HepG2 (cell line): ENCODE results near the gene CDK15.

Experiments
- EHMT2 ChIP-seq: fragments of 200-600 bp; sonication (generic); IDR thresholded peaks from 2 replicates; pipeline ENCODE4 v1.7.0; 2017; ENCODE audit warnings: antibody characterized with exemption, low read depth, low read length, borderline replicate concordance
- IKZF1 ChIP-seq: fragments of 450-650 bp; IDR thresholded peaks from 2 replicates; pipeline ENCODE4 v1.7.1; 2016
- NFYB ChIP-seq: sonication (generic); formaldehyde crosslinking; IDR thresholded peaks from 2 replicates; pipeline ENCODE4 v1.4.0; 2020; ENCODE audit warnings: missing genetic modification reagents
- ZKSCAN1 ChIP-seq: fragments of 150-350 bp; IDR thresholded peaks from 2 replicates; pipeline ENCODE4 v1.6.1; 2014; ENCODE audit warnings: low read length
- ZZZ3 ChIP-seq: sonication (generic); formaldehyde crosslinking; IDR thresholded peaks from 2 replicates; pipeline ENCODE4 v1.4.0; 2020; ENCODE audit warnings: missing genetic modification reagents, mild to moderate bottlenecking, borderline replicate concordance
- TF ChIP-seq, protein P1 (sequence below): sonication (generic); formaldehyde crosslinking; IDR thresholded peaks from 2 replicates; pipeline ENCODE4 v1.4.0; 2020; ENCODE audit warnings: mild to moderate bottlenecking, missing genetic modification reagents
- TF ChIP-seq, protein P2 (sequence below): sonication (generic); formaldehyde crosslinking; IDR thresholded peaks from 2 replicates; pipeline ENCODE4 v1.9.0; 2021; ENCODE audit warnings: missing genetic modification reagents, borderline replicate concordance

GRCh38 chr2:201793631-201794030 is 12.7 kb upstream of the CDK15 start:
- TF ChIP-seq ZKSCAN1 (no peak), IKZF1 (no peak), EHMT2 (no peak), NFYB (CRISPR knock-in tag) (no peak), ZZZ3 (CRISPR knock-in tag) (no peak)
- TF ChIP-seq, protein P1, sequence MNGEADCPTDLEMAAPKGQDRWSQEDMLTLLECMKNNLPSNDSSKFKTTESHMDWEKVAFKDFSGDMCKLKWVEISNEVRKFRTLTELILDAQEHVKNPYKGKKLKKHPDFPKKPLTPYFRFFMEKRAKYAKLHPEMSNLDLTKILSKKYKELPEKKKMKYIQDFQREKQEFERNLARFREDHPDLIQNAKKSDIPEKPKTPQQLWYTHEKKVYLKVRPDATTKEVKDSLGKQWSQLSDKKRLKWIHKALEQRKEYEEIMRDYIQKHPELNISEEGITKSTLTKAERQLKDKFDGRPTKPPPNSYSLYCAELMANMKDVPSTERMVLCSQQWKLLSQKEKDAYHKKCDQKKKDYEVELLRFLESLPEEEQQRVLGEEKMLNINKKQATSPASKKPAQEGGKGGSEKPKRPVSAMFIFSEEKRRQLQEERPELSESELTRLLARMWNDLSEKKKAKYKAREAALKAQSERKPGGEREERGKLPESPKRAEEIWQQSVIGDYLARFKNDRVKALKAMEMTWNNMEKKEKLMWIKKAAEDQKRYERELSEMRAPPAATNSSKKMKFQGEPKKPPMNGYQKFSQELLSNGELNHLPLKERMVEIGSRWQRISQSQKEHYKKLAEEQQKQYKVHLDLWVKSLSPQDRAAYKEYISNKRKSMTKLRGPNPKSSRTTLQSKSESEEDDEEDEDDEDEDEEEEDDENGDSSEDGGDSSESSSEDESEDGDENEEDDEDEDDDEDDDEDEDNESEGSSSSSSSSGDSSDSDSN (CRISPR knock-in tag): no peak
- TF ChIP-seq, protein P2, sequence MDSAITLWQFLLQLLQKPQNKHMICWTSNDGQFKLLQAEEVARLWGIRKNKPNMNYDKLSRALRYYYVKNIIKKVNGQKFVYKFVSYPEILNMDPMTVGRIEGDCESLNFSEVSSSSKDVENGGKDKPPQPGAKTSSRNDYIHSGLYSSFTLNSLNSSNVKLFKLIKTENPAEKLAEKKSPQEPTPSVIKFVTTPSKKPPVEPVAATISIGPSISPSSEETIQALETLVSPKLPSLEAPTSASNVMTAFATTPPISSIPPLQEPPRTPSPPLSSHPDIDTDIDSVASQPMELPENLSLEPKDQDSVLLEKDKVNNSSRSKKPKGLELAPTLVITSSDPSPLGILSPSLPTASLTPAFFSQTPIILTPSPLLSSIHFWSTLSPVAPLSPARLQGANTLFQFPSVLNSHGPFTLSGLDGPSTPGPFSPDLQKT (CRISPR knock-in tag): no peak
